OCI-M2 (cell line): Measurements from ENCODE around the gene MTMR3.

Source experiments
- DNase-seq: peaks from one replicate; lab custom pipeline; 2025; ENCODE audit not compliant: unreplicated experiment; lab: John Stamatoyannopoulos, UW

Gene MTMR3

GRCh38 chr22:29914165-29914564 lies 31.2 kb downstream of the MTMR3 start:
- DNase-seq: no peak

DNA sequence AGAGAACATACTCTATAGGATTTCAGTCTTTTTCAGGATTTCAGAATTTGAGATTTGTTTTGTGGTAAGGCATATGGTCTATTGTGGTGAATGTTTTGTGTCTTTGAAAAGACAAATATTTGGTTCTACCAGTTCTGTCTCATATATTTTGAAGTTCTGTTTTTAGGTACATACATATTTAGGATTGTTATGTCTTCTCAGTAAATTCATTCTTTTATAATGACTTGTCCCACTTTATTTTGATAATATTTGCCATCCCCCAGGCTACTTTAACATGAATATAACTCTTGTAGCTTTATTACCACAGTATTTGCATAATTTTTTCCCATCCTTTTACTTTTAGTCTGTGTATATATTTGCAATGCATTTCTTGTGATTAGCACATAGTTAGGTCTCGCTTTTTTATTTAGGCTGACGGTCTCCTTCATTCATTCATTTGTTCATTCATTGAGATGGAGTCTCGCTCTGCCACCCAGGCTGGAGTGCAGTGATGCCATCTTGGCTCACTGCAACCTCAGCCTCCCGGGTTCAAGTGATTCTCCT lies 32.1 kb downstream of the MTMR3 start:
- DNase-seq: no peak

DNA sequence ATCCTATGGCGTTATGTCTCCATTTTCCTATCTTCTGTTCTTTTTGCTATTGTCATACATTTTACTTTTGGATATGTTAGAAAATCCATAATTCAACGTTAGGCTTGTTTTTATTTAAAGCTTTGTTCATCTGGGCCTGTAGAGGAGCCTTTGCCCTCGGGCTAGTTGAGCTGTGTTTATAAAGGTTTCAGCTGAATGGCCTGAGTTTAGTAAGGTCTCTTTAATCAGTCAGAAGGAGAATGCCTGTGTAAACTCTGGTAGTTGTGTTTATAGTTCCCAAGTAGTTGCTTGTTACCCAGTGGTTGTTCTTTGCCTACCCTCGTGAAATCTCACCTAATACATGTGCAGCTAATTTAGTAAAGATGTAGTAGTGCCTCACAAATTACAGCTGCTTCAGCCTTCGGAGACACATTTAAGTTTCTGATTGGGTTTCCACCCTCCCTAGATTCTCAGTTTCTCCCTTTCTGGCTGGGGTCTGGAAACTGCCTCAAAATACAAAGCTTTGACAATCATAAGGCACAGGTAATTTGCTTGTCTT lies 33.1 kb downstream of the MTMR3 start:
- no peak for DNase-seq

GRCh38 chr22:29917052-29917902 lies 34.3 kb downstream of the MTMR3 start:
- no peak for DNase-seq

- DNase-seq: no peak
These were observed 42.4 kb downstream of the MTMR3 start for GRCh38 chr22:29925402-29925801.

DNA sequence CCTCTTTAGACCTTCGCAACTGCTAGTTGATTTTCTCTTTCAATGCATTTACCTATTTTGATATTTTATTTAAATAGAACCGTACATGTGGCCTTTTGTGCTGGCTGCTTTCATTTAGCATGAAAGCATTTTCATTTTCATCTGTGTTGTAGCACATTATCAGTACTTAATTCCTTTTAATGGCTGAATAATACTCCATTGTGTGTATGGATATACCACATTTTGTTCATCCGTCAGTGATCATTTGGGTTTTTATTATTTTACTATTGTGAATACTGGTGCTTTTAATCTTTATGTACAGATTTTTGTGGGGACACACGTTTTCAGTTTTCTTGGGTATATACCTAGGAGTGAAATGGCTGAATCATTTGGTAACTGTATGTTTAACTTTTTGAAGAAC lies 43.1 kb downstream of the MTMR3 start:
- no peak for DNase-seq

- no peak for DNase-seq
These were observed 49.2 kb downstream of the MTMR3 start for GRCh38 chr22:29932136-29932535.

- no peak for DNase-seq
These were observed 50.6 kb downstream of the MTMR3 start for GRCh38 chr22:29933619-29934018.

DNA sequence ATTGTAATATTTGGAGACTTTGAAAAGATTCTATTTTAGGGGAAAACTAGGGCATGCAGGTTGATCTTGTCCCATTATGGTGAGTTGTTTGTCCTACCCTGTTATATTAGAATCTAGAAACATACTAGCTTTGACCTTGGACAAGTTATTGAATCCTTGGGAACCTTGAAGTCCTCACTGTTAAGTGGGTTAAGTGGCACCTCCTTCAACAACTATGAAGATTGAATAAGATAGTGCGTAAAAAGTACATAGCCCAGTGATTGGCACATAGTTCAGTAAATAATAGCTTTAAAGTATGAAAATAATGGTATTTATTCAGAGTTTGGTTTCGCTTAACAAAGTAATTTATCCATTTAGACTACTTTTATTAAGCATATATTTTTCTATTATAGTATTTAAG lies 51.6 kb downstream of the MTMR3 start:
- no peak for DNase-seq

DNA sequence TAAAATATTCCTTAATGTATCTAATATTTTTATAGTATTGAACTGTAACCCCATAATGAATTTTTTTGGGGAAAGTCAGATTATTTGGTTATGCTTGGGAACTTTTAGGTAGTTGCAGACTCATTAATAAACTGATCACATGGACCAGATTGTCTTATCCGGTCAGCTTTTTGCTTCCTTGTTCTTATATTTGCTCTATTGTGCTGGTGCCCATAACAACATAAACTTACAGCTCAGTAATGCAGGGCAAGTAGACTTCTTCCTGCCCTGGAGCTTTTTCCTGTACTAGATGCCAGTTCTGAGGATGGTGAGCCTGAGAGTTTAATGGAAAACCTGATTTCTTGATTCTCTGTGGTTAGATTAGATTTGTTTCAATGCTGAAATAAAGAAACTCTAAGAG lies 53.2 kb downstream of the MTMR3 start:
- DNase-seq: no peak

DNA sequence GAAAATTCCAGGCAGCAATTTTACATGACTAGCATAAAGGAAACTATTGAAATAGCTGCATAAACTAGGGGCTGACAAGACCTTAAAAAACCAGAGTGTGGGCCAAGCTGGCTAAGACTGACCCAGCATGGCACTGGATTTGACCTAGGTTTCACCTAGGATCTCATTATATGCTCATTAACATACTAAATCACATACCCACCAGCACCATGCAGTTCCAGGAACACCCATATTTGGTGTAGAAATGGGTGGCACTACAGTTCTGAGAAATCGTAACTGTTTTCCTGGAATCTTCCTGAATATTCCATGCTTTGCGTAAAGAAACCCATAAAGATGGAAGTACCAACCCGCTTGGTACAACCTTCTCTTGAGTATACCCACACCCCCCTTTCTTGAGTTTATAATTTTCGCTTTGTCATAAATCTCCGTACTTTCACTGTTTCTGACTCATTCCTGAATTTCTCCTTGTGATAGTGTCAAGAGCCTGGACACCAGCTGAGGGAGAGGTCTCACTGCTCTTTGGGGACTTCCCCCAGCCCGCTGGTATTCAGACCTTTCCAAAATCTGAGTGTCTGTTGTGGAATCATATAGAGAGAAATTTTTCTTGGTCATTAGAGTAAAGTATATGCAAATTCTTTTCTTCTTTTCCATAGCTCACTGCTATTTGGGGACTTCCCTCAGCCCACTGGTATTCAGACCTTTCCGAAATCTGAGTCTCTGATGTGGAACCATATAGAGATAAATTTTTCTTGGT lies 55.1 kb downstream of the MTMR3 start:
- no peak for DNase-seq

GRCh38 chr22:29940526-29940925 lies 57.6 kb downstream of the MTMR3 start:
- DNase-seq: no peak

DNA sequence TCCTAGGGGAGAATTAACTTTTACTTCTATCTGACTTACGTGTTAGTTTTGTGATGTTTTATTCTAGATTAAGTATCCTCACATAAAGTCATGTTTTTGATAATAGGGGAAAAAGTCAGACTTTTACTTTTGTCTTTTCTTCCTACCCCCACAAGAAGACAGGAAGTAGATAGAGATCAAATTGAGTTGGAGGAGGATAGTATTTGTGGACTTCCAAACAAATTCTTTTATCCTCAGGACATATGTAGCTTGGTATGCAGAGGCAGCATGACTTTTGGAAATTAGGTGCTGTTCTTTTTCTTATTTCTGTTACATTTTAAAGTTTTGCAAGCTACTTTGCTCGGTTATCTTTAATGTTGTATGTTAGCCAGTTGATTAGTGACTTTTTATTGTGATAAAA lies 61.4 kb downstream of the MTMR3 start:
- DNase-seq: no peak

DNA sequence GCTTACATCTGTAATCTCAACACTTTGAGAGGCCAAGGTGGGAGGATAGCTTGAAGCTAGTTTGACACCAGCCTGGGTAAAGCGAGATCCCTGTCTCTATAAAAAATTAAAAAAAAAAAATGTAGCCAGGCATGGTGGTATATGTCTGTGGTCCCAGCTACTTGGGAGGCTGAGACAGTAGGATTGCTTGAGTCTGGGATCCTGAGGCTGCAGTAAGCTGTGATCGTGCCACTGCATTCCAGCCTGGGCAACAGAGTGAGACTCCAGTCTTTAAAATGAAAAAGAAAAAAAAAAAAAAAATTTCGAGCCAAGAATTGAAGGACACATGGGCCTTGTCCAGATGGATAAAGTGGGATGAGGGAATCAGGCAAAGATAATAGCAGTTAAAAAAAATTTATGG lies 62.5 kb downstream of the MTMR3 start:
- no peak for DNase-seq

- DNase-seq: no peak
These were observed 63.2 kb downstream of the MTMR3 start for GRCh38 chr22:29946220-29946619.

- DNase-seq: no peak
These were observed 64.7 kb downstream of the MTMR3 start for GRCh38 chr22:29947410-29948384.

- no peak for DNase-seq
These were observed 65.4 kb downstream of the MTMR3 start for GRCh38 chr22:29948385-29948769.

- no peak for DNase-seq
These were observed 66.9 kb downstream of the MTMR3 start for GRCh38 chr22:29949872-29950271.

GRCh38 chr22:29951791-29952413 lies 68.9 kb downstream of the MTMR3 start:
- peak; percentile 61 for DNase-seq

- DNase-seq: no peak
These were observed 71.4 kb downstream of the MTMR3 start for GRCh38 chr22:29954203-29954855.
